Measurements from ENCODE around the gene ZRANB3.
"Not testable (repeated sequence)": the region's sequence is repeated elsewhere in the genome, so short reads cannot be mapped to it uniquely, and the experiment has no call there.

ZRANB3 gene

GRCh38 chr2:135485441-135485840, 45.6 kb downstream of the ZRANB3 start:
- no peak for DNase-seq (ENCODE audit: low spot score)

GRCh38 chr2:135475128-135475527, 55.9 kb downstream of the ZRANB3 start:
- no peak for DNase-seq (ENCODE audit: low spot score)

- DNase-seq (ENCODE audit: low spot score) = peak; percentile 23
Observed at GRCh38 chr2:135473567-135473966, 57.5 kb downstream of the ZRANB3 start.

- peak; percentile 5 for DNase-seq (ENCODE audit: low spot score)
Observed at GRCh38 chr2:135471106-135471505, 59.9 kb downstream of the ZRANB3 start.

GRCh38 chr2:135457279-135457678, 73.7 kb downstream of the ZRANB3 start:
- no peak for DNase-seq (ENCODE audit: low spot score)

GRCh38 chr2:135456835-135457234, 74.2 kb downstream of the ZRANB3 start:
- no peak for DNase-seq (ENCODE audit: low spot score)

GRCh38 chr2:135456431-135456830, 74.6 kb downstream of the ZRANB3 start:
- no peak for DNase-seq (ENCODE audit: low spot score)

GRCh38 chr2:135454608-135455007, 76.4 kb downstream of the ZRANB3 start:
- no peak for DNase-seq (ENCODE audit: low spot score)

GRCh38 chr2:135453027-135453426, 78.0 kb downstream of the ZRANB3 start:
- not testable (repeated sequence) for DNase-seq (ENCODE audit: low spot score)

- no peak for DNase-seq (ENCODE audit: low spot score)
Observed at GRCh38 chr2:135451966-135452365, 79.1 kb downstream of the ZRANB3 start.

GRCh38 chr2:135443013-135443412, 88.0 kb downstream of the ZRANB3 start:
- not testable (repeated sequence) for DNase-seq (ENCODE audit: low spot score)

GRCh38 chr2:135435155-135435554, 95.9 kb downstream of the ZRANB3 start:
- not testable (repeated sequence) for DNase-seq (ENCODE audit: low spot score)

- peak; percentile 6 for DNase-seq (ENCODE audit: low spot score)
Observed at GRCh38 chr2:135424849-135425248, 106.2 kb downstream of the ZRANB3 start.

- DNase-seq (ENCODE audit: low spot score) = no peak
Observed at GRCh38 chr2:135422898-135423297, 108.1 kb downstream of the ZRANB3 start.

GRCh38 chr2:135411646-135412045, 119.4 kb downstream of the ZRANB3 start:
- no peak for DNase-seq (ENCODE audit: low spot score)

GRCh38 chr2:135409436-135409835, 121.6 kb downstream of the ZRANB3 start:
- DNase-seq (ENCODE audit: low spot score) = no peak

- DNase-seq (ENCODE audit: low spot score) = not testable (repeated sequence)
Observed at GRCh38 chr2:135396259-135396658, 134.8 kb downstream of the ZRANB3 start.

GRCh38 chr2:135386993-135387392, 144.0 kb downstream of the ZRANB3 start:
- no peak for DNase-seq (ENCODE audit: low spot score)

- DNase-seq (ENCODE audit: low spot score) = no peak
Observed at GRCh38 chr2:135378591-135378990, 152.4 kb downstream of the ZRANB3 start.

GRCh38 chr2:135373702-135374101, 157.3 kb downstream of the ZRANB3 start:
- DNase-seq (ENCODE audit: low spot score) = no peak

GRCh38 chr2:135349941-135350340, 181.1 kb downstream of the ZRANB3 start:
- no peak for DNase-seq (ENCODE audit: low spot score)

GRCh38 chr2:135348096-135348704, 182.8 kb downstream of the ZRANB3 start:
- DNase-seq (ENCODE audit: low spot score) = not testable (repeated sequence)

GRCh38 chr2:135337071-135337470, 193.9 kb downstream of the ZRANB3 start:
- no peak for DNase-seq (ENCODE audit: low spot score)

- DNase-seq (ENCODE audit: low spot score) = no peak
Observed at GRCh38 chr2:135335256-135335655, 195.8 kb downstream of the ZRANB3 start.

Measured in GM03348 (cell line).